HEK293 (cell line): Measurements from ENCODE around the gene NLRP1.

Source experiments
- CTCF ChIA-PET: fragments of 350-600 bp; formaldehyde crosslinking; extraction: SDS; loops from one replicate; lab custom pipeline; 2021; ENCODE audit warnings: antibody characterized with exemption; lab: Yijun Ruan, JAX
- POLR2A ChIA-PET: fragments of 300-600 bp; formaldehyde crosslinking; extraction: SDS; loops from one replicate; lab custom pipeline; 2020; ENCODE audit warnings: antibody characterized with exemption, inconsistent platforms; lab: Yijun Ruan, JAX
- H3K27ac ChIP-seq: fragments of 200-500 bp; sonication (Bioruptor generic); 2 replicates; pipeline ENCODE4 v1.5.1; 2014; ENCODE audit warnings: low read depth, low read length, control low read depth, inconsistent platforms; ENCODE audit errors: extremely low read depth
- H3K36me3 ChIP-seq, 2 experiments: fragments of 200-500 bp in 1 of 2; sonication (Bioruptor generic) in 1 of 2; 1 replicate in 1 of 2; 2 replicates in 1 of 2; pipeline ENCODE4 v1.5.1; 2014 to 2017; ENCODE audit warnings: inconsistent platforms in 2 of 2, low read length in 2 of 2; ENCODE audit not compliant: control insufficient read depth in 2 of 2, insufficient read depth in 1 of 2
- H3K4me1 ChIP-seq: fragments of 200-500 bp; sonication (Bioruptor generic); 2 replicates; pipeline ENCODE4 v1.5.1; 2014; ENCODE audit warnings: mild to moderate bottlenecking, low read length, inconsistent platforms; ENCODE audit not compliant: control insufficient read depth, insufficient read depth
- H3K4me3 ChIP-seq: 2 replicates; pipeline ENCODE4 v1.5.1; 2011; ENCODE audit warnings: low read depth, mild to moderate bottlenecking, control low read depth, low read length, moderate library complexity
- H3K9me3 ChIP-seq: fragments of 200-500 bp; sonication (Bioruptor generic); 2 replicates; pipeline ENCODE4 v1.5.1; 2014; ENCODE audit warnings: low read depth, low read length, inconsistent platforms; ENCODE audit not compliant: control insufficient read depth, insufficient read depth
- GLI4 ChIP-seq: fragments of 450-650 bp; formaldehyde crosslinking; IDR thresholded peaks from 2 replicates; pipeline ENCODE4 v1.5.1; 2016; ENCODE audit warnings: missing biosample characterization, missing genetic modification characterization
- HOXD13 ChIP-seq: sonication (generic); formaldehyde crosslinking; IDR thresholded peaks from 2 replicates; pipeline ENCODE4 v1.8.0; 2022; ENCODE audit warnings: missing genetic modification reagents, borderline replicate concordance
- IKZF3 ChIP-seq: fragments of 450-650 bp; IDR thresholded peaks from 2 replicates; pipeline ENCODE4 v1.5.0; 2018; ENCODE audit warnings: missing biosample characterization, mild to moderate bottlenecking, missing genetic modification characterization, moderate library complexity
- REPIN1 ChIP-seq: fragments of 450-650 bp; formaldehyde crosslinking; IDR thresholded peaks from 2 replicates; pipeline ENCODE4 v1.5.1; 2017; ENCODE audit warnings: missing biosample characterization, missing genetic modification characterization, low read depth
- ZNF335 ChIP-seq: fragments of 450-650 bp; formaldehyde crosslinking; conservative IDR thresholded peaks from 2 replicates; pipeline ENCODE4 v1.5.1; 2016; ENCODE audit warnings: missing biosample characterization, missing genetic modification characterization
- ZNF341 ChIP-seq: fragments of 450-650 bp; formaldehyde crosslinking; IDR thresholded peaks from 2 replicates; pipeline ENCODE4; 2016; ENCODE audit warnings: low read depth, missing biosample characterization, missing genetic modification characterization
- ZNF391 ChIP-seq: fragments of 450-650 bp; formaldehyde crosslinking; IDR thresholded peaks from 2 replicates; pipeline ENCODE4 v1.5.1; 2016; ENCODE audit warnings: low read depth, missing biosample characterization, missing genetic modification characterization, borderline replicate concordance
- ZNF514 ChIP-seq: fragments of 450-650 bp; formaldehyde crosslinking; IDR thresholded peaks from 2 replicates; pipeline ENCODE4 v1.5.1; 2016; ENCODE audit warnings: missing biosample characterization, missing genetic modification characterization
- ZNF521 ChIP-seq: fragments of 450-650 bp; formaldehyde crosslinking; IDR thresholded peaks from 2 replicates; pipeline ENCODE4 v1.5.1; 2017; ENCODE audit warnings: missing biosample characterization, mild to moderate bottlenecking, missing genetic modification characterization
- ZNF548 ChIP-seq: fragments of 450-650 bp; formaldehyde crosslinking; IDR thresholded peaks from 2 replicates; pipeline ENCODE4 v1.5.1; 2016; ENCODE audit warnings: missing biosample characterization, missing genetic modification characterization
- ZNF549 ChIP-seq: fragments of 450-650 bp; IDR thresholded peaks from 2 replicates; pipeline ENCODE4 v1.5.1; 2018; ENCODE audit warnings: missing biosample characterization, missing genetic modification characterization, mild to moderate bottlenecking, inconsistent platforms, moderate library complexity
- ZNF658 ChIP-seq: fragments of 450-650 bp; formaldehyde crosslinking; IDR thresholded peaks from 2 replicates; pipeline ENCODE4; 2016; ENCODE audit warnings: missing biosample characterization, missing genetic modification characterization
- ZNF701 ChIP-seq: fragments of 450-650 bp; formaldehyde crosslinking; IDR thresholded peaks from 2 replicates; pipeline ENCODE4 v1.5.1; 2016; ENCODE audit warnings: missing biosample characterization, missing genetic modification characterization
- ZNF768 ChIP-seq: fragments of 450-650 bp; formaldehyde crosslinking; IDR thresholded peaks from 2 replicates; pipeline ENCODE4 v1.5.1; 2018; ENCODE audit warnings: missing biosample characterization, mild to moderate bottlenecking, missing genetic modification characterization
- ZNF777 ChIP-seq: fragments of 450-650 bp; formaldehyde crosslinking; IDR thresholded peaks from 2 replicates; pipeline ENCODE4 v1.5.1; 2017; ENCODE audit warnings: missing biosample characterization, missing genetic modification characterization, borderline replicate concordance
- ZNF791 ChIP-seq: fragments of 450-650 bp; formaldehyde crosslinking; IDR thresholded peaks from 2 replicates; pipeline ENCODE4 v1.5.1; 2016; ENCODE audit warnings: missing biosample characterization, missing genetic modification characterization
- ZNF837 ChIP-seq: fragments of 450-650 bp; formaldehyde crosslinking; IDR thresholded peaks from 2 replicates; pipeline ENCODE4 v1.5.1; 2016; ENCODE audit warnings: missing biosample characterization, missing genetic modification characterization
- TF ChIP-seq, protein P1 (sequence below): fragments of 450-650 bp; formaldehyde crosslinking; conservative IDR thresholded peaks from 2 replicates; pipeline ENCODE4 v1.5.1; 2016; ENCODE audit warnings: low read depth, missing biosample characterization, missing genetic modification characterization
- TF ChIP-seq, protein P2 (sequence below): fragments of 450-650 bp; formaldehyde crosslinking; IDR thresholded peaks from 2 replicates; pipeline ENCODE4 v1.5.1; 2017; ENCODE audit warnings: missing biosample characterization, missing genetic modification characterization
- TF ChIP-seq, protein P3 (sequence below): fragments of 450-650 bp; formaldehyde crosslinking; IDR thresholded peaks from 2 replicates; pipeline ENCODE4 v1.5.1; 2016; ENCODE audit warnings: missing biosample characterization, missing genetic modification characterization
- TF ChIP-seq, protein P4 (sequence below): fragments of 450-650 bp; formaldehyde crosslinking; IDR thresholded peaks from 2 replicates; pipeline ENCODE4 v1.5.1; 2016; ENCODE audit warnings: missing biosample characterization, missing genetic modification characterization

NLRP1 gene

DNA sequence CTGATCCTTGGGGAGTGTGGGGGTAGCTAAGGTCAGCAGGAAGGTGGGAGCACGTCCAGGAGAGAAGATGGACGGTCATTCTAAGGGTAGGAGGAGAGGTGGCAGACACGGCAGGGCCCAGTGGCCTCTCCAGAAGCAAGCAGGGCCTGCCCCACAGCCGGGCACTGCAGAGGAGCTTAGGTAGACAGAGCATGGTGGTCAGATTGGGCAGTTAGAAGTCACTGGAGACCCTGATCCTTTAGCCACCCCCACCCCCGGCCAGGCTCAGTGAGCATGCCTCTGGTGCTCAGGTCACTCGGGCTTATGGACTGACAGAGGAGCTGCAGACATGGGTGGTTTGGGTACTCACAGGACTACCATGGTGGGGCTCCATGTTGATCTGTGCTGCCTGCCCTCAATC lies 26.3 kb downstream of the NLRP1 start (continued):
- TF ChIP-seq, protein P1, sequence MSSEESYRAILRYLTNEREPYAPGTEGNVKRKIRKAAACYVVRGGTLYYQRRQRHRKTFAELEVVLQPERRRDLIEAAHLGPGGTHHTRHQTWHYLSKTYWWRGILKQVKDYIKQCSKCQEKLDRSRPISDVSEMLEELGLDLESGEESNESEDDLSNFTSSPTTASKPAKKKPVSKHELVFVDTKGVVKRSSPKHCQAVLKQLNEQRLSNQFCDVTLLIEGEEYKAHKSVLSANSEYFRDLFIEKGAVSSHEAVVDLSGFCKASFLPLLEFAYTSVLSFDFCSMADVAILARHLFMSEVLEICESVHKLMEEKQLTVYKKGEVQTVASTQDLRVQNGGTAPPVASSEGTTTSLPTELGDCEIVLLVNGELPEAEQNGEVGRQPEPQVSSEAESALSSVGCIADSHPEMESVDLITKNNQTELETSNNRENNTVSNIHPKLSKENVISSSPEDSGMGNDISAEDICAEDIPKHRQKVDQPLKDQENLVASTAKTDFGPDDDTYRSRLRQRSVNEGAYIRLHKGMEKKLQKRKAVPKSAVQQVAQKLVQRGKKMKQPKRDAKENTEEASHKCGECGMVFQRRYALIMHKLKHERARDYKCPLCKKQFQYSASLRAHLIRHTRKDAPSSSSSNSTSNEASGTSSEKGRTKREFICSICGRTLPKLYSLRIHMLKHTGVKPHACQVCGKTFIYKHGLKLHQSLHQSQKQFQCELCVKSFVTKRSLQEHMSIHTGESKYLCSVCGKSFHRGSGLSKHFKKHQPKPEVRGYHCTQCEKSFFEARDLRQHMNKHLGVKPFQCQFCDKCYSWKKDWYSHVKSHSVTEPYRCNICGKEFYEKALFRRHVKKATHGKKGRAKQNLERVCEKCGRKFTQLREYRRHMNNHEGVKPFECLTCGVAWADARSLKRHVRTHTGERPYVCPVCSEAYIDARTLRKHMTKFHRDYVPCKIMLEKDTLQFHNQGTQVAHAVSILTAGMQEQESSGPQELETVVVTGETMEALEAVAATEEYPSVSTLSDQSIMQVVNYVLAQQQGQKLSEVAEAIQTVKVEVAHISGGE (tag by site-specific recombination), result no peak
- no peak for TF ChIP-seq ZNF768 (tag by site-specific recombination)
- TF ChIP-seq ZNF391, result no peak
- TF ChIP-seq IKZF3 (tag by site-specific recombination), result no peak
- TF ChIP-seq ZNF548, result no peak
- TF ChIP-seq REPIN1, result no peak
- TF ChIP-seq ZNF777, result no peak
- no peak for TF ChIP-seq ZNF658 (tag by site-specific recombination)

- no peak overlapping the region for H3K27ac ChIP-seq
- H3K36me3 ChIP-seq, result no peaks in the 10 kb centered on the region
- H3K9me3 ChIP-seq, result no peaks in the 10 kb centered on the region
- ChIA-PET POLR2A (interaction anchor here (1.1 kb wide), 1 partner anchor 71 kb away, joined by 8 read pairs; the partner anchor contains the start of genes DERL2 and MIS12), CTCF (interaction anchor here (1.0 to 1.1 kb wide), 2 partner anchors 9 to 35 kb away, joined by 3 read pairs; no protein-coding TSS in a partner anchor)
- no peak for TF ChIP-seq ZNF514 (tag by site-specific recombination)
- no peak for TF ChIP-seq ZNF341 (tag by site-specific recombination)
- TF ChIP-seq, protein P2, sequence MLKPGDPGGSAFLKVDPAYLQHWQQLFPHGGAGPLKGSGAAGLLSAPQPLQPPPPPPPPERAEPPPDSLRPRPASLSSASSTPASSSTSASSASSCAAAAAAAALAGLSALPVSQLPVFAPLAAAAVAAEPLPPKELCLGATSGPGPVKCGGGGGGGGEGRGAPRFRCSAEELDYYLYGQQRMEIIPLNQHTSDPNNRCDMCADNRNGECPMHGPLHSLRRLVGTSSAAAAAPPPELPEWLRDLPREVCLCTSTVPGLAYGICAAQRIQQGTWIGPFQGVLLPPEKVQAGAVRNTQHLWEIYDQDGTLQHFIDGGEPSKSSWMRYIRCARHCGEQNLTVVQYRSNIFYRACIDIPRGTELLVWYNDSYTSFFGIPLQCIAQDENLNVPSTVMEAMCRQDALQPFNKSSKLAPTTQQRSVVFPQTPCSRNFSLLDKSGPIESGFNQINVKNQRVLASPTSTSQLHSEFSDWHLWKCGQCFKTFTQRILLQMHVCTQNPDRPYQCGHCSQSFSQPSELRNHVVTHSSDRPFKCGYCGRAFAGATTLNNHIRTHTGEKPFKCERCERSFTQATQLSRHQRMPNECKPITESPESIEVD (tag by site-specific recombination), result no peak
- no peak for TF ChIP-seq ZNF335 (tag by site-specific recombination)
- TF ChIP-seq ZNF837 (tag by site-specific recombination), result no peak
- TF ChIP-seq ZNF549 (tag by site-specific recombination), result no peak
- no peak for TF ChIP-seq ZNF521 (tag by site-specific recombination)
- TF ChIP-seq ZNF791 (tag by site-specific recombination), result no peak
- TF ChIP-seq, protein P3, sequence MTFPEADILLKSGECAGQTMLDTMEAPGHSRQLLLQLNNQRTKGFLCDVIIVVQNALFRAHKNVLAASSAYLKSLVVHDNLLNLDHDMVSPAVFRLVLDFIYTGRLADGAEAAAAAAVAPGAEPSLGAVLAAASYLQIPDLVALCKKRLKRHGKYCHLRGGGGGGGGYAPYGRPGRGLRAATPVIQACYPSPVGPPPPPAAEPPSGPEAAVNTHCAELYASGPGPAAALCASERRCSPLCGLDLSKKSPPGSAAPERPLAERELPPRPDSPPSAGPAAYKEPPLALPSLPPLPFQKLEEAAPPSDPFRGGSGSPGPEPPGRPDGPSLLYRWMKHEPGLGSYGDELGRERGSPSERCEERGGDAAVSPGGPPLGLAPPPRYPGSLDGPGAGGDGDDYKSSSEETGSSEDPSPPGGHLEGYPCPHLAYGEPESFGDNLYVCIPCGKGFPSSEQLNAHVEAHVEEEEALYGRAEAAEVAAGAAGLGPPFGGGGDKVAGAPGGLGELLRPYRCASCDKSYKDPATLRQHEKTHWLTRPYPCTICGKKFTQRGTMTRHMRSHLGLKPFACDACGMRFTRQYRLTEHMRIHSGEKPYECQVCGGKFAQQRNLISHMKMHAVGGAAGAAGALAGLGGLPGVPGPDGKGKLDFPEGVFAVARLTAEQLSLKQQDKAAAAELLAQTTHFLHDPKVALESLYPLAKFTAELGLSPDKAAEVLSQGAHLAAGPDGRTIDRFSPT (tag by site-specific recombination), result no peak
- no peak for TF ChIP-seq HOXD13
- TF ChIP-seq GLI4, result no peak
- no peak for TF ChIP-seq ZNF701
- TF ChIP-seq, protein P4, sequence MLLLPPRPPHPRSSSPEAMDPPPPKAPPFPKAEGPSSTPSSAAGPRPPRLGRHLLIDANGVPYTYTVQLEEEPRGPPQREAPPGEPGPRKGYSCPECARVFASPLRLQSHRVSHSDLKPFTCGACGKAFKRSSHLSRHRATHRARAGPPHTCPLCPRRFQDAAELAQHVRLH, result no peak
- H3K4me1 ChIP-seq, result no peaks in the 10 kb centered on the region
- H3K4me3 ChIP-seq, result no peak overlapping the region
Observed at GRCh38 chr17:5557485-5557884, 26.8 kb downstream of the NLRP1 start.
